Testis (tissue), 2 donors: ENCODE results near the gene ZBTB7C.

Experiments used
- CTCF ChIP-seq, 3 experiments: fragments of 450-650 bp in 2 of 3; fragments of 200-600 bp in 1 of 3; sonication (generic) in 1 of 3; IDR thresholded peaks; one replicate each; pipeline ENCODE4 v1.5.1; 2016 to 2019; ENCODE audit warnings: antibody characterized with exemption in 3 of 3, mild to moderate bottlenecking in 2 of 3, moderate library complexity in 1 of 3
- POLR2A ChIP-seq: fragments of 450-650 bp; IDR thresholded peaks from one replicate; pipeline ENCODE4 v1.6.1; 2017; ENCODE audit warnings: antibody characterized with exemption, mild to moderate bottlenecking, moderate library complexity

DNA sequence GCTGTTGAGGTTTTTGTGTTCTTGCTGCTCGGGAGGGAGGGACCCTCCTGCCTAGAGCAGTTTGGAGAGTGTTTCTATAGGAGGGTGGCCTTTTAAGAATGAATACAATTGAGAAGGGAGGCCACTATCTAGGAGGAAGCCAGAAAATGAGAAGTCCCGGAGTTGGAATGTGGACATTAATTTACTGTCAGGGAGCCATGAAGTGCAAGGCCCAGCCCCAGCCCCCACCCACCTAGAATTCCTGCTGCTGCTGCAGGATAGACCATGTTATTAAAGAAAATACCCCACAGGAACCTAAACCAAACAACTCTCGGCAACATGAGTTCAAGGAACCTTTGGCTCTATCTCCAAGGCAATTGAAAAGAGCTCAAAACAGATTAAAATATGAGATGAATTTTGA lies 46.0 kb downstream of the ZBTB7C start:
- TF ChIP-seq CTCF (IDR thresholded peaks at IDR 0.05): no peak
- TF ChIP-seq POLR2A: no peak
